CD14-positive monocyte (primary cell): ENCODE data around the gene TXNRD1. TPM values are rescaled to one million over a fixed set of nuclear protein-coding genes. Genes with fewer than 3 reads are reported as not detected.
A peak's percentile ranks its signal among the peaks of the same experiment; 100 is the strongest.

Source experiments
- DNase-seq, 3 donors: peaks; one replicate each; pipeline ENCODE4 v3.0.0-alpha.2; 2011 to 2022
- H2AFZ ChIP-seq: 2 replicates; pipeline ENCODE4 v1.6.0; 2012; ENCODE audit warnings: mild to moderate bottlenecking, low read depth, low read length, inconsistent platforms; ENCODE audit not compliant: insufficient read depth, poor library complexity, severe bottlenecking
- H3K27ac ChIP-seq, 2 donors: 1 replicate in 1 of 2; 2 replicates in 1 of 2; pipeline ENCODE4 v1.5.1; 2012 to 2013; ENCODE audit warnings: low read length in 2 of 2, control low read depth in 1 of 2, inconsistent platforms in 1 of 2, low read depth in 1 of 2, mild to moderate bottlenecking in 1 of 2
- H3K27me3 ChIP-seq, 2 donors: one replicate each; pipeline versions ENCODE4 v1.6.0 to v1.6.1; 2011 to 2013; ENCODE audit warnings: low read length in 2 of 2; ENCODE audit not compliant: control insufficient read depth in 2 of 2, insufficient read depth in 2 of 2
- H3K36me3 ChIP-seq, 2 donors: replicated peaks in 1 of 2; 1 replicate in 1 of 2; 2 replicates in 1 of 2; pipeline versions ENCODE4 v1.5.1 to v1.6.1; 2012 to 2013; ENCODE audit warnings: low read length in 2 of 2, control low read depth in 1 of 2, inconsistent platforms in 1 of 2, mild to moderate bottlenecking in 1 of 2; ENCODE audit not compliant: insufficient read depth in 2 of 2, control insufficient read depth in 1 of 2
- H3K4me1 ChIP-seq, 2 donors: 1 replicate in 1 of 2; 2 replicates in 1 of 2; pipeline versions ENCODE4 v1.5.1 to v1.6.1; 2012 to 2013; ENCODE audit warnings: low read length in 2 of 2, control low read depth in 1 of 2, inconsistent platforms in 1 of 2, mild to moderate bottlenecking in 1 of 2, moderate library complexity in 1 of 2; ENCODE audit not compliant: insufficient read depth in 2 of 2, control insufficient read depth in 1 of 2
- H3K4me2 ChIP-seq: replicated peaks from 2 replicates; pipeline ENCODE3; 2012; ENCODE audit warnings: low read length, moderate library complexity, mild to moderate bottlenecking; ENCODE audit not compliant: poor library complexity, severe bottlenecking; ENCODE audit errors: extremely low read depth
- H3K4me3 ChIP-seq, 3 experiments: fragments of 200-600 bp in 1 of 3; sonication (generic) in 1 of 3; replicated peaks in 1 of 3; 1 replicate in 2 of 3; 2 replicates in 1 of 3; pipeline ENCODE4 v1.5.1; 2011 to 2013; ENCODE audit warnings: low read length in 3 of 3, mild to moderate bottlenecking in 3 of 3, control low read depth in 2 of 3, low read depth in 2 of 3, inconsistent platforms in 1 of 3, moderate library complexity in 1 of 3
- H3K79me2 ChIP-seq: 2 replicates; pipeline ENCODE4 v1.6.0; 2012; ENCODE audit warnings: mild to moderate bottlenecking, control low read depth, inconsistent platforms, low read length, moderate library complexity; ENCODE audit not compliant: insufficient read depth
- H3K9ac ChIP-seq: 2 replicates; pipeline ENCODE4 v1.6.0; 2017; ENCODE audit warnings: low read length, mild to moderate bottlenecking; ENCODE audit not compliant: insufficient read depth, poor library complexity, severe bottlenecking
- H3K9me3 ChIP-seq, 2 donors: replicated peaks in 1 of 2; 1 replicate in 1 of 2; 2 replicates in 1 of 2; pipeline versions ENCODE4 v1.5.1 to v1.6.1; 2012 to 2013; ENCODE audit warnings: low read length in 2 of 2, control low read depth in 1 of 2; ENCODE audit not compliant: control insufficient read depth in 1 of 2, insufficient read depth in 1 of 2
- H4K20me1 ChIP-seq: 2 replicates; pipeline ENCODE4 v1.6.0; 2012; ENCODE audit warnings: mild to moderate bottlenecking, low read length, control low read depth, moderate library complexity; ENCODE audit not compliant: insufficient read depth
- H3K27ac Mint-ChIP-seq, 7 donors: one replicate each; pipeline ENCODE4 v1.8.0; 2020; ENCODE audit warnings: mild to moderate bottlenecking in 7 of 7, mixed read lengths in 7 of 7, moderate library complexity in 6 of 7, inconsistent platforms in 2 of 7
- H3K27me3 Mint-ChIP-seq, 3 donors: one replicate each; pipeline ENCODE4 v1.8.0; 2021 to 2022; ENCODE audit warnings: low read depth in 3 of 3, mild to moderate bottlenecking in 3 of 3, mixed read lengths in 3 of 3, moderate library complexity in 3 of 3, inconsistent platforms in 1 of 3
- H3K36me3 Mint-ChIP-seq, 2 donors: one replicate each; pipeline ENCODE4 v1.8.0; 2020; ENCODE audit warnings: mixed read lengths in 2 of 2, inconsistent platforms in 1 of 2, mild to moderate bottlenecking in 1 of 2
- H3K4me1 Mint-ChIP-seq: one replicate; pipeline ENCODE4 v1.8.0; 2020; ENCODE audit warnings: mild to moderate bottlenecking, mixed read lengths
- H3K4me3 Mint-ChIP-seq, 2 donors: one replicate each; pipeline ENCODE4 v1.8.0; 2020; ENCODE audit warnings: mild to moderate bottlenecking in 2 of 2, mixed read lengths in 2 of 2, moderate library complexity in 1 of 2
- H3K9me3 Mint-ChIP-seq, 7 donors: one replicate each; pipeline ENCODE4 v1.8.0; 2020 to 2022; ENCODE audit warnings: mixed read lengths in 7 of 7, mild to moderate bottlenecking in 6 of 7, moderate library complexity in 6 of 7, inconsistent platforms in 2 of 7
- WGBS: methylation state at CpG from one replicate; pipeline ENCODE4 v1.1.5; 2013; ENCODE audit warnings: missing lambda C conversion rate; ENCODE audit not compliant: insufficient coverage; 5-methylcytosine and 5-hydroxymethylcytosine counted together
- intact Hi-C, 2 donors: fragments of 100-400 bp; cut with micrococcal nuclease; formaldehyde crosslinking; loops; one replicate each; pipeline versions ENCODE4 v1.15.0 to v1.15.1; 2023
- polyA plus RNA-seq, 3 donors: library from polyadenylated mRNA; depleted of rRNA in 1 of 3; unstranded in 2 of 3; stranded (reverse) in 1 of 3; fragments of 300-500 nt in 2 of 3; fragments of >200 nt in 1 of 3; fragmentation: Illumina TruSeq in 2 of 3; gene quantifications; 1 replicate in 2 of 3; 2 replicates in 1 of 3; pipeline ENCODE4 v1.2.3, GENCODE V29; 2012 to 2021
- TF ChIP-seq, protein P1 (sequence below): fragments of 200-600 bp; IDR thresholded peaks from one replicate; pipeline ENCODE4 v1.8.0; 2022; ENCODE audit warnings: antibody characterized with exemption, mild to moderate bottlenecking

The TXNRD1 gene
- polyA plus RNA-seq, 3 donors: 26.9 to 46.1 (median 29.2) TPM

DNA sequence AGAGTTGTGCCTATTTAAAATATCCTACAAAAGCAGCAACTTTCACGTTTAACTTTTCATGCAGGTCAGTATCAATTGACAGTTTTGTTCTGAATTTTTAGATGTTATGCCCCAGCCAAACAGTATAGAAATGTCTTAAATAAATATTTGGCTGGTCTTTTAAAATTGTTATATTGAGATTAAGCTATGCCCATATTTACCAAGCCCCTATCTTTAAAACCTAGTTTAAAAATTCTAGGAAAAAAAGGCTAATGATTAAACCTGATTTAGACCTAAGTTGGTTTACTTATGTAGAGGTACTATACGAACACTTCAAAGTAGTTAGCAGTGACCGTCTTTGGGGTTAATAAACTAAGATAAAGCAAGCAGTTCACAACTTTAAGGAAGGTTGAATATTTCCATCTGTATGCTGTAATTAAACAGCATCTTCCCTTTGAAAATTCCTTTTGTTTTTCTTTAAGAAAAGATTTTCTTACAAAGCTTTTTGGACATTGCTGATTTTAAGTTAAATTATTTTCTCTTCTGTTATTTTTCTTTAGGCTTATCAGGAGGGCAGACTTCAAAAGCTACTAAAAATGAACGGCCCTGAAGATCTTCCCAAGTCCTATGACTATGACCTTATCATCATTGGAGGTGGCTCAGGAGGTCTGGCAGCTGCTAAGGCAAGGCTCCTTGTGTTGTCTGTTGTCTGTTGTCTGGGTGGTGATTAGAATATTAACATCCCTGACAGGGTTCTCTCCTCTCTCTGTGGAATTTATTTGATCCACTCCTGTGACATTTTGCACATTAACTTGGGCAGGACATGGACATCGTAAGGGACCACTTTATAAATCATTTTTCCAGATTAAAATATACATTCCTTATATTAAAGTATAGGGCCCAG, 95.4 kb downstream of the TXNRD1 start:
- DNase-seq: no peak
- H3K27ac Mint-ChIP-seq: peak overlapping the region in 2 of 7 donors; percentile 53 to 71
- H3K9me3 ChIP-seq: no peaks in the 10 kb centered on the region
- no peak overlapping the region for H3K4me2 ChIP-seq
- H3K27ac ChIP-seq: no peak overlapping the region
- H3K4me1 Mint-ChIP-seq: peaks cover 22% of the 10 kb centered on the region
- no peak overlapping the region for H3K4me3 ChIP-seq
- H4K20me1 ChIP-seq: peaks cover 61% of the 10 kb centered on the region
- intact Hi-C loops: no loop called here
- H3K4me1 ChIP-seq: peaks cover 13% of the 10 kb centered on the region in 2 donors
- H3K9ac ChIP-seq: no peak overlapping the region
- H2AFZ ChIP-seq: no peak overlapping the region
- peaks cover 0 to 2% (median 0%) of the 10 kb centered on the region in 3 donors for H3K27me3 Mint-ChIP-seq
- H3K36me3 ChIP-seq: peaks cover 49 to 61% of the 10 kb centered on the region in 2 donors
- H3K36me3 Mint-ChIP-seq: peaks cover 48 to 49% of the 10 kb centered on the region in 2 donors
- WGBS: no CpG with 5 or more reads among the region's 5 CpGs
- TF ChIP-seq, protein P1, sequence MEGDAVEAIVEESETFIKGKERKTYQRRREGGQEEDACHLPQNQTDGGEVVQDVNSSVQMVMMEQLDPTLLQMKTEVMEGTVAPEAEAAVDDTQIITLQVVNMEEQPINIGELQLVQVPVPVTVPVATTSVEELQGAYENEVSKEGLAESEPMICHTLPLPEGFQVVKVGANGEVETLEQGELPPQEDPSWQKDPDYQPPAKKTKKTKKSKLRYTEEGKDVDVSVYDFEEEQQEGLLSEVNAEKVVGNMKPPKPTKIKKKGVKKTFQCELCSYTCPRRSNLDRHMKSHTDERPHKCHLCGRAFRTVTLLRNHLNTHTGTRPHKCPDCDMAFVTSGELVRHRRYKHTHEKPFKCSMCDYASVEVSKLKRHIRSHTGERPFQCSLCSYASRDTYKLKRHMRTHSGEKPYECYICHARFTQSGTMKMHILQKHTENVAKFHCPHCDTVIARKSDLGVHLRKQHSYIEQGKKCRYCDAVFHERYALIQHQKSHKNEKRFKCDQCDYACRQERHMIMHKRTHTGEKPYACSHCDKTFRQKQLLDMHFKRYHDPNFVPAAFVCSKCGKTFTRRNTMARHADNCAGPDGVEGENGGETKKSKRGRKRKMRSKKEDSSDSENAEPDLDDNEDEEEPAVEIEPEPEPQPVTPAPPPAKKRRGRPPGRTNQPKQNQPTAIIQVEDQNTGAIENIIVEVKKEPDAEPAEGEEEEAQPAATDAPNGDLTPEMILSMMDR: no peak
- H3K27me3 ChIP-seq: no peaks in the 10 kb centered on the region
- H3K4me3 Mint-ChIP-seq: no peak overlapping the region
- H3K9me3 Mint-ChIP-seq: no peaks in the 10 kb centered on the region
- peaks cover 52% of the 10 kb centered on the region for H3K79me2 ChIP-seq

DNA sequence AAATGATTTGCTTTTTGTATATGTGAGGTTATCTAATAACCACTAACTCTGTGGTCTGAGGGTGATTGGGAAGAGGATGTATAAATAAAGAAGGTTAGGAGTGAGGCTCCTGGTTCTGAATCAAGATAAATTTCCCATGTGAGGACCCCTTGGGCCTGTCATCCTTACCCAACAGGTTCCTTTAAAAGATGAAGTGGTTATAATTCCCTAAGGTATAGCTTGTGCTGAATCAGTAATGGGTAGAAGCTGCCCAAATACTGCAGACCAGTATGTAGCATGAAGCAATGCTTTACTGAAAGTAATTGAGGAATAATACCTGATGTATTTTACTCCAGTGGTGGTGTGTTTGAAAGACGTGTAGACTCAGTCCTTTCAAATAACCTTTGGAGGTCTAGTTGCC, 96.6 kb downstream of the TXNRD1 start:
- no peak overlapping the region for H3K9ac ChIP-seq
- H3K4me3 Mint-ChIP-seq: no peak overlapping the region
- peaks cover 10% of the 10 kb centered on the region for H3K4me1 Mint-ChIP-seq
- H4K20me1 ChIP-seq: peaks cover 56% of the 10 kb centered on the region
- no peak overlapping the region for H2AFZ ChIP-seq
- no peaks in the 10 kb centered on the region for H3K9me3 Mint-ChIP-seq
- WGBS: no CpG with 5 or more reads among the region's 1 CpG
- no peak overlapping the region for H3K27ac ChIP-seq
- no peak overlapping the region for H3K27ac Mint-ChIP-seq
- H3K36me3 Mint-ChIP-seq: peaks cover 55 to 61% of the 10 kb centered on the region in 2 donors
- H3K9me3 ChIP-seq: no peaks in the 10 kb centered on the region
- TF ChIP-seq, protein P1: no peak
- H3K4me3 ChIP-seq: no peak overlapping the region
- peaks cover 40% of the 10 kb centered on the region for H3K79me2 ChIP-seq
- DNase-seq: no peak
- no peak overlapping the region for H3K4me2 ChIP-seq
- peaks cover 5 to 6% of the 10 kb centered on the region in 2 donors for H3K4me1 ChIP-seq
- H3K27me3 Mint-ChIP-seq: peaks cover 0 to 2% (median 0%) of the 10 kb centered on the region in 3 donors
- peaks cover 58 to 72% of the 10 kb centered on the region in 2 donors for H3K36me3 ChIP-seq
- intact Hi-C loops: no loop called here
- H3K27me3 ChIP-seq: no peaks in the 10 kb centered on the region
